GM19438 (cell line): ENCODE results near the gene PER2.
"Not testable (repeated sequence)": the region's sequence is repeated elsewhere in the genome, so short reads cannot be mapped to it uniquely, and the experiment has no call there.

ENCODE experiments used
- ATAC-seq: cut with Tn5 transposase; IDR thresholded peaks from one replicate; pipeline ENCODE4 v1.9.1; 2021; ENCODE audit warnings: low read depth; ENCODE audit not compliant: unreplicated experiment

The PER2 gene

DNA sequence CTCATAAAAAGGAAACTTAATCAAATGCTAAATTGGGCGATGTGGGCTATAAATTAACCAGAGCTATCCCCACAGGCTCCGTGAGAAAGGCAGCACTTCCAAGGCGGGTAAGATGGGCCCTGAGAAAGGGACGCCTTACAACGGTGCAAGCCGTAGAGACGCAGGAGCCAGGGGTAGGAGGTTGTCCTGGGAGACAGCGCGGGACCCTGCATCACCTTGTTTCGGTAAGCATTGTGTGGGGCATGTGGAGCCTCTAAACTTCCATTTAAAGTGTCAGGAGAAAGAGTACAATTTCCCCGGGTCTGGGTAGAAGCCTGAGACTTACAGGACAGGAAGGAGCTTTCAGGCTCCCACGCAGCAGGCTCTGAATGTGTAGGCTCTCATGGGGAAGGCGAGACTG lies 1.2 kb upstream of the PER2 start:
- no peak for ATAC-seq

DNA sequence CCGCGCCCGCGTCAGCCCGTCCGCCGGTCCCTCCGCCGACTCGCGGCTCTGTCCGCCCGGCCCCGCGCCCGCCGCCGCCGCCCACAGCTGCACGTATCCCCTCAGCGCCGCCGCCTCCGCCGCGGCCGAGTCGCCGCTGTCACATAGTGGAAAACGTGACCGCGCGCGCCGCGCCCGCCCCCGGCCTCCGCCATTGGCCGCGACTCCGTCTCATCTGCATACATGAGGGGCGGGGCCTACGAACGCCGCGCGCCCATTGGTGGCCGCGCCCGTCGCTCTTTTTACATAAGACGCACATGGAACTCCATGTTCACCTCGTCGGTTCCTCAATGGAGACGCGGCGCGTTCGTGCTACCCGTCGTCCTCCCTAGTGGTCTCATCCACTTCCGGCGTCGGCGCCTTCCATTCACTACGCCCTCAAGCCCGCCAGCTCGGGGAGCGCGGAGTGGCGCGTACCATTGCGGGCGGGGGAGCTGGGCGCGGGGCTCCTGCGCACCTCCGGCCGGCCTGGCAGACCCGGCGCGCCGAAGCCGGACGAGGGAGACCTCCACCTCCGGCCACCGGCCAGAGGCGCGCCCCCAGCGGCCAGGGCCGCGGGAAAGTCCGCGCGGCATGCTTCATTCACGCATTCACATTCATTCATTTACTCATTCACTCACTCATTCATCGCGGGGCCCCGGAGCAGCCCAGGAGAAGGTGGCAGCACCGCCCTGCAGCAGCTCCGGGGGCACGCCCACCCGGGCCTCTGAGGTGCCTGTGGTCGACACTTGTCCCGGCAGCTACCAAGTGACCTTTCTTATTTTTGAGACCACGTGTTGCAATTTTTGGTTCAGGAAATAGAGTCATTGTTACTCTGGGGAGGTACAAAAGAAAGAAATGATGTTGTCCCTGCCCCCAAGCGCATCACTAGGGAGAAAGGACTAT lies 502 bp upstream of the PER2 start:
- peak; percentile 89 for ATAC-seq

DNA sequence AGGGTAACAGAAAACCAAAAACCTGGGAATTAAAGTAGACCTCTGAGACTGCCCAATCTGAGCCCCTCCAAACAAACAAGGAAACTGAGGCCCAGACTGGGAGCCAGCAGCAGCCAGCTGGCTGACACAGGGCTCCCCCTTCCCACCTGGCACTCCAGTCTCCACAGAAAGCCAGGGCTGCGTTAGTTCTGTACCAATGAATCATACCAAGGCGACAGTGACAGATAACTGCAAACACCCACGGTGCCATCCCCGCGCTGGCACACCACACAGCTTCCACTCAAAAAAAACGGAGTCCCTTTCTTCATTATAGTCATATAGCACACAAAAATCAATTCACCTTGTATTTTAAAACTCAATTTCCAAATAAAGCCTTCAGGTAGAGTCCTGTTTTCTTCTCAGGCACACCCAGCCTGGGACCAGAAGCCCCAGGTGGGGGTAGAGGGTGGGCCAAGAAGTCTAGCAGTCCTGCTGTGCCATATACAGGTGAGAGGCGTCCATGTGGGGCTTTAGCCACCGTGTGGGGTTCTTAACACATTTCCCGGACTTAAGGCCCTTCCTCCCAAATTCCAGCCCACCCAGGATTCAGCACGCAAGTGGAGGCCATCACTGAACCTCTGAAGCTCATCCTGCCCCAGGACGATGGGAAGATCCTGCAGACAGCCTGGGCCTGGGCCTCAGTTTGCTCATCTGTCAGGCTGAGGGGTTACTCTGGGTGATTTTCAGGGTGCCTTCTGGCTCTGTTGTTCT lies 1.2 kb downstream of the PER2 start:
- ATAC-seq, result no peak

DNA sequence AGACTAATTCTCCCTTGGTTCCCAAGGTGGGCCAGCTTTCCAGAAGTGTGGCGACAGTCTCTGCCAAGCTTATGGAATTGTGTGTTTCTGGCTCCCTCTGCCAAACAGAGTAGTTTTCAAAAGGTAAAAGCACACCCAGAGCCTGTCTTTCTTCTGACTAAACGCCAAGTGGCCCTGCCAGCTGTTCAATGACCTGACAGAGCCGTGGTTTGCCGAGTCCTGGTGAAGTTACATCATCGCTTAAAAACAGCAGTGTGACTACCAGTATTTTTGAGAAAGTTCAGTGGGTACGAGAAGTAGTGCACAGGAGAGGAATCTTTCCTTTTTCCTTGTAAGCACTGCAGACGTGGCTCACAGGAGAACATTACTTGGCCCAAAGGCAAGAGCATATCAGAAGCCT lies 1.9 kb downstream of the PER2 start:
- no peak for ATAC-seq

DNA sequence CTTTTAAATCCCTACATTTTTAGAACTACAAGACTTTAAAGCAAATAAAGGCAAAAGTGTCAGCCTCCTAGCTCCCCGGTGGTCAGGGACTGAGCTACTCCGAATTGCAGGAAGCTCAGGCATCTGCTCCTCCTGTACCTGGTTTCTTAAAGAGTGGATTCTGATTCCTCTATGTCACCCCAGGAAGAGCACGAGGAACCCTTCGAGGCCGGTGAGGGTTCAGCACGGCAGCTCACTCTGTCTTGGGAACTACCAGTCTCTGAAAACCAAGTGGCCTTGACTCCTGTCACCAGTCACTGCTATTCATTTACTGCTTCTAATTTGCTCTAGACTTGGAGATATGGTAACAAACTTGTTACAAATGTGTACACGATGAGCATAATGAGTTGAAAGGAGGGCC lies 2.3 kb downstream of the PER2 start:
- no peak for ATAC-seq

DNA sequence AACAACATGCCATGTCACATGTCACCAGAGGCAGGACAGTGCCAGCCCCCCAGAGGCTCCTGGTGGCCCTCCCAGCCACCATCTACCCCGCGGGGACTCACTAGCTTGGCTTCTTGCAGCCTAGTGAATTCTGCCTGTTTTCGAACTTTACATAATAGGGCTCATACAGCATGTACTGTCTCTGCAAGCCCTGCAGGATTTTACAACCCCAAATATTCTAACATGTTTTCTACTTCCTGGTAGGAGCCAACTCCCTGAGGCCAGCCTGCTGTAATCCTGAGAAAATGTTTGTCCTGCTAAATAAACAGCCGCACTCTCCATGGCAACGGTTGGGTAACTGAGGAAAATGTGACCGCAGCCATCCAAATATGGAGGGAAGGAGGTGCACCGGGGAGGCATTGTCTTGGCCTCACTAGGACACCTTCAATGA lies 2.7 kb downstream of the PER2 start:
- no peak for ATAC-seq

DNA sequence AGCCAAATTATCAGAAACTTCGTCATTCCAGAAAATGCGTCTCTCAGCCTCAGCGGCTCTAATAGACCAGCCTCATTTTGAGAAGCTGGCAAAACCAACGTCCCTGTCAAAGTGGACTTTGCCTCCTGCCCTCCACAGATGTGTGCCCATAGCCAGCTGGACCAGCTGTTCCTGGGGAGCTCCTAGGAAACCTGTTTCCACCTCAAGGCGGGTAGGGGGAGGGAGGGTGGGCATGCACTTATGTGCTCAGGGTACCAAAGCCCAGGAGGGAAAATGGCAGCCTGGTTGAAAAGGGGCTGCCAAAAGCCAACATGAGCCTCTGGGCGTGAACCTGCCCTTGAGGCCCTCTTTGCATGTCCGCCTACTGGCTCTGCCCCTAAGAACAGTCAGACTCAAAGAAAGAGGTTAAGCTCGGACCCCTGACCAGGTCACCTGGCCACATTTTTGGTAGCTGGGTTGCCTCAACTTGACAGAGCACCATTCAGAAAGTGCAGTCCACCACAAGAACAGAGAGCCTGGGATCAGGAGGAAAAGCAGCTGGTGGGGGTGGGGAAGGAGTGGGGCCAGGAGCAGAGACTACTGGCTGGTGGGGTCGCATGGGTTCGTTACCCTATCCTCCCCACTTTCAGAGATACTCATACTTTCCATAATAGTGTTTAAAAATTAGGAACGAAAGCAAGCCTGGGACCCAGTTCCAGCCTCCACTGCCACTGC lies 3.5 kb downstream of the PER2 start:
- ATAC-seq, result no peak

DNA sequence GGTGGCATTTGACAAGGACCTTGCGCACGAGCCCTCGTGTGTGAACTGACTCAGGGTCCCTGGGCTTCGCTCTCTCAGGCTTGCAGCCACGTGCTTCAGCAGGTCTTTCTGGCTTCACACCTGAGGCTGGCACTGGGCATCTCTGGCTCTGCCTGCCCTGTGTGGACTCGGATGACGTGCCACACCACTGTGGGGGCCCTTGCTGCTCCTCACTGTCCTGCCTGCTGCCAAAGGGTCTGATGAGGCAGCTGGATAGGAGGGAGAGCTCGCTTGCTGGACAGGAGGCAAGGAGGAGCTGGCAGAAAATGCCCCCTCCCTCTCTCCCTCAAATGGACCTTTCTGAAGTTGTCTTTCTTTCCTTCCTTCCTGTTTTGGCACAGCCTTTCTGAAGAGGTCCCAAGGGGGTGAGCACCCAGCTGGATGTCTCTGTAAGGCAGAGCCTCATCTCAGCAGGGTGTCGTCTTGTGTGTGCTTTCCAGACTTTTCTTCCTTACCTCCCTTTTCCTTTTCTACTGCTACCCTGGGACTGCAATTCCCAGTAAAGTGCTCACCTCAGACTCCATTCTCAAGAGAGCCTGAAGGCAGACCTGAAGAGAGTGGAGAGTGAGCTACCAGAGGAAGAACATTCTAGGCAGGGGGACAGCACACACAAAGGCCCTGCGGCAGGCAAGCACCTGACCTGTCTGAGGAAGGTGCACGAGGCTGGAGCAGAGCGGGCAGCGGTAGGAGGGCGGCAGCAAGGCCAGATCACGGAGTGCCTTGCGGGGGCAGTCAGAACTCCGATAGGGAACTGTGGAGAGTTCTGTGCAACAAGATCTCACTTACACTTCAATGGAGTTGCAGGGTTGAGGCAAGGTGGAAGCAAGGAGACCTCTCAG lies 5.3 kb downstream of the PER2 start:
- ATAC-seq, result no peak

DNA sequence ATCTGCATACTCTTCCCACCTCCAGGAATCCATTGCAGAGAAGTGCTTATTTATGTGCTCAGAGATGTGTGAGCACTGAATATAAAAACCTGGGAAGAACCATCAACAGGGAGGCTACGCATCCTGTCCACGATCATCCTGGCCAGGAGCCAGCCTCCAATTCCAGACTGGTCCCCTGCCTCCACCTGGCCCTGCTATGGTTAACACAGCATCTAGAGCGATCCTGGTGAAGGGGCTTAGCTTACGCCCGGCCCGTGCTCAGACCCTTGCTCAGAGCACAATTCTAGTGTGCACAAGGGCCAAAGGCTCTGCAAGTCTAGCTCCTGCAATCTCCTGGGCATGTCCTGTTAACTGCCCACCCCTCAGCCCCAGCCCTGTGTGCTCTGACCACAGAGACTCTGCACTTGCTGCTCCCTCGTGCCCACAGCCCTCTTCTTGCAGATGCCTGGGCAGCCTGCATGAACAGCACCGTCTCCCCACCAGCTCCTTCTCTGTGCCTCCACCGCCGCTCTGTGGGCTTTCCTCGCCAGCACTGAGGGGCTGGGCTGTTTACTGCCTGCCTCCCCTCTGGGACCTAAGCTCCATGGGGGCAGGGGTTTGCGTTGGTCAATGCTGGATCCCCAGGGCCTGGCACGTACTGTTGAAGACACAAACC lies 6.5 kb downstream of the PER2 start:
- ATAC-seq, result no peak

DNA sequence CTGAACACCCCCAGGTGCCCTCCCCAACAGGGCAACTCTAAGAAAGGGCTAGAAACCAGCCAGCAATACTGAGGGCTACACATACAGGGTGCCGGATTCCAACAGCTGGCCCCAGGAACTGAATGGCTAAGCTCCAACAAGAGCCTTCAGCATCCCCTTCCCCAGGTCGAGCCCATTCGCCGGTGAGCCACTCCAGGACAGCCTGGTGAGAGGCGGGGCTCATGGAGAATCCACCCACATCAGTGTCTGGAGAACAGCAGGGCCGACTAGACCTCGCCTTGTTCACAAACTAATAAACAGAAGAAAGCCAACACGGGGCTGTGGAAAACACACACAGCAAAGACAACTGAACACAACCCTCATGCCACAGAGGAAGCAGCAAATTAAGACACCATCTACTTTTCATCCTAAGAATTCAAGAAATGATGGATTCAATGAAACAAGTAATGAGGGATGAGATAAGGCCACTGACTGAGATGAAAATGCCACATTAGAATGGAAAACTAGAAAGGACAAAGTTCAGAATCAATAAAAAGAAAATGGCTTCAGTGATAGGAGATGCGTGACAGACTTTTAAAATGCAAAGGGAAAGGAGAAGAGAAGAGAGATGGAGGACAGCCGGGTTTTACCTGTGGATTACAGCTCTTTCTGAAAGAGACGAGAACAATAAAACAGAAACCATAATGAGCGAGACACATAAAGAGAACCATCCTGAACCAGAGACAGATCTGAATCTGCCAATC lies 8.2 kb downstream of the PER2 start:
- no peak for ATAC-seq

DNA sequence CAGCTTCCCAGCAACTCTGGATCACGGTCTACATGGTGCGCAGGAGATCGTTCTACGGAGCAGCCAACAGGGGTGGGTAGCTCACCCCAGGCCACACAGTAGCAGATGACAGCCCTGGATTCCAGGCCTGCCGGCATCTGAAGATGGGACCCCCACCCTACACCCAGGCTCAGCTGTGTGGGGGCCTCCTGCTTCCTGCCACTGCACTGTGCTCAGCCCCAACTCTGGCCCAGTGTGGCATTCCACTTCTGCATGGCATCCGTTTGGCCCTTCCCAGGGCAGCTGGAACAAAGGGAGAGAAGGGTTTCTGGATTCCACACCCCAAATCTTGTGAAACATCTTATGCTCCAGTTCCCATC lies 9.1 kb downstream of the PER2 start:
- no peak for ATAC-seq

DNA sequence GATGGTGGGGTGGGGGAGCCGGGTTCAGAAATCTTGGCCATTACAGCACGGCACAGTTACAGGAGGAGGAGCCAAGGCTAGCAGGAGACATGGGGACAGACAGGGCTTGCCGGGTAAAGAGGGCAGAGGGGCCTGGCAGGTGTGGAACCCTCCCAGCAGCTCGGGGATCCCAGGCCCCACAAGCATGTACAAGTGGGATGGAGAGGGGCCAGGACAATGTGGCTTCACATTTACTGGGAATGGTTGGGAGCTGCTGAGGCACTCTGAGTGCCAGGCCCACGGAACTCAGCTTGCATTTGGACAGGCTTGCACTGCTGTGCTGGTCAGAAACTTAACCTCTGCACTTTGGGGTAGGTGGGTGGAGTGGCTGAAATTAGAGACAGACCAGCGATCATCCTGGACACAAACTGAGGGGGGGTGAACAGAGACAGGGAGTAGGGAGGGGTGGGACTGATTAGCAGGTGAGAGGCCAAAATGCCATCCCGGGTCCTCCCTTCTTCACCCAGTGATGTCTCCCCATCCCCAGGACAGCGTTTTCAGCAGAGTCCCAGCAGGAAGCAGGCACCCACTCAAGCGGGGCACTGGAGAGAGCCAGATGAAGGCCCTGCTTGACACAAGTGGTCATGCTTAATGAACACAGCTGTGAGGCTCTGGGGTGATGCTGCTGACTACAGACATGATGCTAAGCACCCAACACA lies 9.6 kb downstream of the PER2 start:
- no peak for ATAC-seq

DNA sequence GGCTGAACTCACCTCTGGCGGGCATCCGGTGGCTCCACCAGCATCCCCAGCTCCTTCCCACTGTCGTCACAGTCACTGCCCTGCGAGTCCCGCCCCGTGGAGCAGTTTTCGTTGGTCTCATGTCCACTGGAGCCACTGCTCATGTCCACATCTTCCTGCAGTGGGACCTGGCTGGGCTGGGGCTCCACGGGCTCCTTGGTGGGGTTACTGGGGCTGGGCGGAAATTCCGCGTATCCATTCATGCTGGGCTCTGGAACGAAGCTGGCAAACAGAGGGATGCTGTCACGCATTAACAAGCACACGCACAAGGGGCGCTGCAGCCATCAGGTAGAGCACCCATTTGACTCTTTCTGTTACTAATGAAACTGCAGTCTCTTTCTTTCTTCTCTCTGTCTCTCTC lies 10.7 kb downstream of the PER2 start:
- ATAC-seq, result no peak

DNA sequence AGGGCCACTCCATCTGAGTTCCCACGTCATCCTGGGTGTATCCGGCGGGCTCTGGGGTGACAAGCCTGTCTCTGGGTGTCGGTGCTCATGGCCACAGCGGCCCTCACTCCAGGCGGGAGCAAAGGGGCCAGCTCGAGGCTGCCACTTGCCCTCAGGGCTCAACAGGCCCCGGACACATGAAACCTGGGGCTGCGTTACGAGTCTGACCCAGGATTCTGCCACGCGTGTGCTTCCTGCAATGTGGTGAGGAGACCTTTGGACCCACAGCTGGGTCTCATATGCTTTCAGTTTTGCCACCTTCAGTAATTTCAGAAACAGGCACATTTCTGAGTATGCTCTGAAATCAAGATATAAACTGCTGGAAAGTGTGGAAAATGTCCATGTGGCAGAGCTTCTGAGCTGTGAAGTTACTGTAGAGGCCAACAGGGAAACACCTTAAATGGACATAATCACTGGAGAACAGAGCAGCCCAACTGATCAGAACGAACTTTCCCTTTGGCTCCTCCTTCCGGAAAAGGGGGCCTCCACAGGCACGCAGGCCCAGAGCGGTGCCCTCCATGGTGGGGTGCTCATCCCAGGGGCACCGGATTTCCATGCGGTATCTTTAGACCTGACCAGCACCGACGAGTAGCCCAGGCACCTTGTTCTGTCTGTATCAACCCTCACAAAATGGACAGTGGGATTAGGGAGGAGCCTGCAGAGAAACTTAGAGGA lies 14.1 kb downstream of the PER2 start:
- ATAC-seq, result no peak

DNA sequence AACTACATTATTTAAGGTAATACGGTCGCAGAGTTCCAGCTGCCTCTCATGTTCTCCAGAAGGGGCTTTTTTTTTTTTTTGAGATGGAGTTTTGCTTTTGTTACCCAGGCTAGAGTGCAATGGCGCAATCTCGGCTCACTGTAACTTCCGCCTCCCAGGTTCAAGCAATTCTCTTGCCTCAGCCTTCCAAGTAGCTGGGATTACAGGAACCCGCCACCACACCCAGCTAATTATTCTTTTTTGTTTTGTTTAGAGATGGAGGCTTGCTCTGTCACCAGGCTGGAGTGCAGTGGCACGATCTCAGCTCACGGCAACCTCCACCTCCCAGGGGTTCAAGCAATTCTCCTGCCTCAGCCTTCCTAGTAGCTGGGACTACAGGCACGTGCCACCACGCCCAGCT lies 15.0 kb downstream of the PER2 start:
- ATAC-seq, result not testable (repeated sequence)

DNA sequence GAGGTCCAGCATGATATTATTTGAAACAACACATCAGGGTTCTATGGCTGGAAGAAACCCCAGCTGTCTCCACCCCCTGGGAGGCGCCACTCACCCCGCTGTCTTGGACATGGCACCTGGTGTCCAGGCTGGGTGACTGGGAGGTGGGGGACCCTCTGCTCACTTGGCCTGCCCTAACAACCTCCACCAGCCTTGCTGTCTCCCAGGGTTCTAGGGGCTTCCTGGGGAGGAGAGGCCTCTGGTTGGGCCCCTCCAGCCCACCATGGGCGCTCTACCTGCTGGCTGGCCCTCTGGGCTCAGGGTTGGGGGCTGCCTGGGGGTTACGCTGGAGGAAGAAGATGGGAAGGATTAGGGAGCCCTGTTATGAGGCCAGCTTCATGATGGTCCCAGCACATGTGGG lies 16.3 kb downstream of the PER2 start:
- no peak for ATAC-seq

DNA sequence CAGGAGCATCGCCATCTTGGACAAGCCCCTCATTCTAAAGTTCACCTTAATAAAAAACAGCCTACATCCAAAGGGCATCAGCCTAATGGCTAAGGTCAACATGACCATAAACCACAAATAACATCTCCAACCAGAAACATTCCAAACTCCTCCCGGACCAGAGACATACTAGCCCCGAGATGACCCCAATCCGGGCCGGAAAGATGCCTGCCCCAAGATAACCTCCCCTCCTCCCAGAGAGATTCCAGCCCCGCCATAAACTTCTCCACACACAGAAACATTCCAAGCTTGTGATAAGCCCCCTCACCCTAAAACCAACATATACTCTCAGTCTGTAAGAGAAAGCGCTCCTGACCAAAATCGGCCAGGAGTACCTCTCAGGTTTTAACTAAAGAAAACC lies 16.7 kb downstream of the PER2 start:
- ATAC-seq, result not testable (repeated sequence)

DNA sequence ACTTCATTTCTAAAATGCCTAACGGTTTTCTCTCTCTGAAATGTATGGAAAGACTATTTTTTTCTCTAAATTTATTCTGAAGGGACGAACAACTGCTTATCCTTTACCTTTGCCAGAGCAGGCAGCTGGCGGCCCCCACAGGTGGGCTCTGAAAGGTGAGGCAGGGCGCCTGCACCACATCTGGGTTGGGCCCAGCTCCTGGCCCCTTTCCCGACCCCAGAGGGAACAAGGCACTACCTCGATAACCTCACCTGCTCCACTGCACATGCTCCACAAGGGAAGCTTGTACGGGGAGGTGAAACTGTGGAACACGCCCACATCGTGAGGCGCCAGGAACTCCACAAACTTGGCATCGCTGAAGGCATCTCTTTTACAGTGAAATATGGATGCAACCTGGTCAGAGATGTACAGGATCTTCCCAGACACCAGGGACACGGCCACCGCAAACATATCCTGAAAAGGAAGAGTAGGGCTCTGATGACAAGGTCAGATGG lies 17.3 kb downstream of the PER2 start:
- ATAC-seq, result no peak
